Naive B cell (primary cell): Measurements from ENCODE around the gene LRRC8A. TPM values are rescaled to one million over a fixed set of nuclear protein-coding genes. Genes with fewer than 3 reads are reported as not detected.

Source experiments
- ATAC-seq, 2 donors: fragments of 150-1000 bp; cut with Tn5 transposase; 2 replicates each; pipeline ENCODE4 v1.10.0; 2021; ENCODE audit warnings: low read depth in 2 of 2, mild to moderate bottlenecking in 2 of 2, moderate library complexity in 2 of 2
- DNase-seq: peaks from one replicate; pipeline ENCODE4 v3.0.0; 2022
- H3K27ac Mint-ChIP-seq, 6 donors: one replicate each; pipeline ENCODE4 v1.8.0; 2020 to 2022; ENCODE audit warnings: mild to moderate bottlenecking in 6 of 6, mixed read lengths in 6 of 6, moderate library complexity in 5 of 6, inconsistent platforms in 2 of 6
- H3K27me3 Mint-ChIP-seq, 3 donors: one replicate each; pipeline ENCODE4 v1.8.0; 2021 to 2022; ENCODE audit warnings: mixed read lengths in 3 of 3, mild to moderate bottlenecking in 1 of 3
- H3K36me3 Mint-ChIP-seq, 2 donors: one replicate each; pipeline ENCODE4 v1.8.0; 2020 to 2022; ENCODE audit warnings: mixed read lengths in 2 of 2, inconsistent platforms in 1 of 2, mild to moderate bottlenecking in 1 of 2
- H3K4me1 Mint-ChIP-seq, 3 donors: one replicate each; pipeline ENCODE4 v1.8.0; 2020 to 2022; ENCODE audit warnings: mixed read lengths in 3 of 3, inconsistent platforms in 1 of 3, mild to moderate bottlenecking in 1 of 3, moderate library complexity in 1 of 3
- H3K4me3 Mint-ChIP-seq, 8 donors: one replicate each; pipeline ENCODE4 v1.8.0; 2020 to 2022; ENCODE audit warnings: mild to moderate bottlenecking in 8 of 8, mixed read lengths in 8 of 8, moderate library complexity in 8 of 8, inconsistent platforms in 2 of 8
- H3K9me3 Mint-ChIP-seq, 7 donors: one replicate each; pipeline ENCODE4 v1.8.0; 2020 to 2022; ENCODE audit warnings: mixed read lengths in 7 of 7, mild to moderate bottlenecking in 5 of 7, inconsistent platforms in 2 of 7, moderate library complexity in 1 of 7
- polyA plus RNA-seq, 6 donors: library from polyadenylated mRNA; unstranded; fragments of 300-500 nt; fragmentation: Illumina TruSeq; gene quantifications; one replicate each; pipeline ENCODE4 v1.2.3, GENCODE V29; 2021; ENCODE audit warnings: low read depth in 6 of 6

The LRRC8A gene
- polyA plus RNA-seq, 6 donors from 2014 or later: 8.7 to 25.5 (median 14.6) TPM

DNA sequence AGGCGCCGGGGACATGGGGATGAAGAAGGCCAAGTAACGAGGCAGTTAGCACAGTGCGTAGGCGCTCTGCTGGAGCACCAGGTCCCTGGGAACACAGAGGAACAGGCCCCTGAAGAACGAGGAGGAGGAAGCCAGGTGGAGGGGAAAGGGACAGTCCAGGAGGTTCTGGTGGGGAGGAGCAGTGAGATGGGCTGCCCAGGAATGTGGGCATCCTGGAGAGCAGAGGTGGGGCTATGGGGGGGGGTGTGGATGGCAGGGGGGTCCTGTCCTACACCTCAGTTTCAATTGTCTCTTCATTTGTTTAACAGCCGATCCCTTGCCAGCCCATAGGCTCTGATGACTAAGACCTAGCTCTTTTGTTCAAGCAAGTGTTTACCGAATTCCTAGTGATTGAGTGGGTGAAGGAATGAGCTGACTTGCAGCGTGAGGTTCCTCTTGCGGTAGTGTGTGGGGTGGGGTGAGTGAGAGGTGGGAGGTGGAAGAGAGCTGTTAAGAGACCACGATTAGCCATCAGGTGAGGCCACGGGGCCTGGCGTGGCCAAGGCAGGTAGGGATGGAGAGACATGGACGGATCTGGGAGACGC, 30.4 kb downstream of the LRRC8A start:
- peak overlapping the region in 4 of 6 donors; percentile 5 to 69 (median 26) for H3K27ac Mint-ChIP-seq
- ATAC-seq: no peak
- no peaks in the 10 kb centered on the region for H3K9me3 Mint-ChIP-seq
- peaks cover 8 to 17% (median 13%) of the 10 kb centered on the region in 3 donors for H3K4me1 Mint-ChIP-seq
- DNase-seq: no peak
- peaks cover 14 to 19% of the 10 kb centered on the region in 2 donors for H3K36me3 Mint-ChIP-seq
- no peak overlapping the region for H3K4me3 Mint-ChIP-seq
- H3K27me3 Mint-ChIP-seq: no peaks in the 10 kb centered on the region

DNA sequence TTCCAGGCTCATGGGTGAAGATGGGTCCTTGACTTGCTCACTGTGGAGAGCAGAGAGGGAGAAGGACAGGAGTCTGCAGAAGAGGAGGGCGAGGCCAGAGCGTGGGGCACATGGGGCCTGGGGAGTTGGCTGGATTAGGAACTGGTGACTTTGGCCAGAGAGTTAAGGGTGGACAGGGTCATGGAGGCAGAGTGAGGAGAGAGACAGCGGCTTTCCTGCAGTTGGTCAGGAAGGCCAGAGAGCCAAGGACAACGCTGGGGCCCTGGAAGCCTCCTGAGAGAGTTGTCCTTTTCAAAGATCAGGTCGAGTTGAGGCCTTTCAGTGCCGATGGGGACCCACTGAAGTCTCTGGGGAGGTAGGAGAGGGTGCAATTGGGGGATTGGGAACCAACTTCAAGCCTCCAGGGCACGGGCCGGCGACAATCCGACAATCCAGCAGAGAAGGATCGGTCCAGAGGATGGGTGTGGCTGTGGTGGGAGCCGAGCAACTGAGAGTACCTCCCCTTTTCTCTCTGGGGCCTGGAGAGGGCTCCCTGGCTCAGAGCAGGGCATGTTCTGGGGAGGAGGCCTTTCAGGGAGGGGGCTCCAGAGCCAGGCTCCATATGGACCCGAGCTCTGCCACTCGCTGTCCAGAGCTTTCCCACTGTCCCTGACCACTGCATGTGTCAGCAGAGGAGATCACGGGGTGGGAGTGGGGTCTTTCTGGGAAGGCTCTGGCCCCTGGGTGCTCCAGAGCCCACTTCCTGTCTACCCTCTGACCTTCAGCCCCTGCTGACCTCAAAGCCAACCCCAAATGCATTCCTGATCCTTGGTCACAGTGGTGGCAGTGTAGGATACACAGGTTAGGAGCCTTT, 31.3 kb downstream of the LRRC8A start:
- DNase-seq (no peak), ATAC-seq (no peak)
- peak overlapping the region in 4 of 6 donors; percentile 5 to 71 (median 36) for H3K27ac Mint-ChIP-seq
- no peaks in the 10 kb centered on the region for H3K9me3 Mint-ChIP-seq
- peaks cover 8 to 17% (median 13%) of the 10 kb centered on the region in 3 donors for H3K4me1 Mint-ChIP-seq
- no peak overlapping the region for H3K4me3 Mint-ChIP-seq
- H3K36me3 Mint-ChIP-seq: peaks cover 13 to 15% of the 10 kb centered on the region in 2 donors
- H3K27me3 Mint-ChIP-seq: no peaks in the 10 kb centered on the region

DNA sequence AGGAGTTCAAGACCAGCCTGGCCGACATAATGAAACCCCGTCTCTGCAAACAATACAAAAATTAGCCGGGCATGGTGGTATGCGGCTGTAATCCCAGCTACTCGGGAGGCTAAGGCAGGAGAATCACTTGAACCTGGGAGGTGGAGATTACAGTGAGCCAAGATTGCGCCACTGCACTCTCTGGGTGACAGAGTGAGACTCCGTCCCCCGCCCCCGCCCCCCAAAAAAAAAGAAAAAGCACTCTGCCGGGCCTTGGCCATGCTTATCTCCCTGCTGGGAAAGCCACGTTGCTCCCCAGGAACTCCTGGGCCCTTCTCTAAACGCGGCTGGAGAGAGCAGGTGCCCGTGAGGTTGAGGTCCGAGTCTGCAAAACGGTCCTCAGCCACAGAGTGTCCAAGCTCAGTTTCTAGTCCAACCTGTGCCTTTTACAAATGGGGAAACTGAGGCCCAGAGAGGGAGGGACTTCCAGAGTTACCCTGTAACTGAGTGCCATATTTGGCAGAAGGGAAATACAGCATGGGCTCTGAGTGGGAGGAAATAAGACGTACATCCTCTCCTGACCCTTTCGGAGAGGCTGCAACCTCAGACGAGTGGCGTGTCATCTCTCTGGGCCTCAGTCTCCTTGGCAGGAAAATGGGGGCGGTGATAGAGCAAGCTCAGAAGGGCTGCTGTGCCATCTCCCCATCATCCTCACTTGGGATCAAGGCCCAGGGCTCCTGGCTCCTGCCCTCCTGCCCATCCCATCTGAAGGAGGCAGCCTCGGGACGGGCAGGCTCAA, 32.3 kb downstream of the LRRC8A start:
- no peak for ATAC-seq
- no peaks in the 10 kb centered on the region for H3K27me3 Mint-ChIP-seq
- DNase-seq: no peak
- H3K9me3 Mint-ChIP-seq: no peaks in the 10 kb centered on the region
- peaks cover 8 to 17% (median 13%) of the 10 kb centered on the region in 3 donors for H3K4me1 Mint-ChIP-seq
- peaks cover 5 to 8% of the 10 kb centered on the region in 2 donors for H3K36me3 Mint-ChIP-seq
- H3K27ac Mint-ChIP-seq: no peak overlapping the region
- H3K4me3 Mint-ChIP-seq: no peak overlapping the region

DNA sequence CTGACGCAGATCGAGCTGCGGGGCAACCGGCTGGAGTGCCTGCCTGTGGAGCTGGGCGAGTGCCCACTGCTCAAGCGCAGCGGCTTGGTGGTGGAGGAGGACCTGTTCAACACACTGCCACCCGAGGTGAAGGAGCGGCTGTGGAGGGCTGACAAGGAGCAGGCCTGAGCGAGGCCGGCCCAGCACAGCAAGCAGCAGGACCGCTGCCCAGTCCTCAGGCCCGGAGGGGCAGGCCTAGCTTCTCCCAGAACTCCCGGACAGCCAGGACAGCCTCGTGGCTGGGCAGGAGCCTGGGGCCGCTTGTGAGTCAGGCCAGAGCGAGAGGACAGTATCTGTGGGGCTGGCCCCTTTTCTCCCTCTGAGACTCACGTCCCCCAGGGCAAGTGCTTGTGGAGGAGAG, 34.3 kb downstream of the LRRC8A start:
- Mint-ChIP-seq H3K27ac (peak overlapping the region in 1 of 6 donors; percentile 34), H3K4me1 (peaks cover 5 to 17% (median 13%) of the 10 kb centered on the region in 3 donors), H3K27me3 (no peaks in the 10 kb centered on the region), H3K9me3 (no peaks in the 10 kb centered on the region), H3K36me3 (peaks cover 5% of the 10 kb centered on the region in 2 donors), H3K4me3 (no peak overlapping the region)
- DNase-seq (no peak), ATAC-seq (no peak)

DNA sequence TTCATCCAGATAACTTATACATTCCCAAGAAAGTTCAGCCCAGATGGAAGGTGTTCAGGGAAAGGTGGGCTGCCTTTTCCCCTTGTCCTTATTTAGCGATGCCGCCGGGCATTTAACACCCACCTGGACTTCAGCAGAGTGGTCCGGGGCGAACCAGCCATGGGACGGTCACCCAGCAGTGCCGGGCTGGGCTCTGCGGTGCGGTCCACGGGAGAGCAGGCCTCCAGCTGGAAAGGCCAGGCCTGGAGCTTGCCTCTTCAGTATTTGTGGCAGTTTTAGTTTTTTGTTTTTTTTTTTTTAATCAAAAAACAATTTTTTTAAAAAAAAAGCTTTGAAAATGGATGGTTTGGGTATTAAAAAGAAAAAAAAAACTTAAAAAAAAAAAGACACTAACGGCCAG, 34.8 kb downstream of the LRRC8A start:
- no peak overlapping the region for H3K27ac Mint-ChIP-seq
- peaks cover 0 to 5% (median 0%) of the 10 kb centered on the region in 3 donors for H3K27me3 Mint-ChIP-seq
- peaks cover 9 to 17% (median 13%) of the 10 kb centered on the region in 3 donors for H3K4me1 Mint-ChIP-seq
- peaks cover 5% of the 10 kb centered on the region in 2 donors for H3K36me3 Mint-ChIP-seq
- H3K9me3 Mint-ChIP-seq: no peaks in the 10 kb centered on the region
- DNase-seq (no peak), ATAC-seq (no peak)
- H3K4me3 Mint-ChIP-seq: no peak overlapping the region

DNA sequence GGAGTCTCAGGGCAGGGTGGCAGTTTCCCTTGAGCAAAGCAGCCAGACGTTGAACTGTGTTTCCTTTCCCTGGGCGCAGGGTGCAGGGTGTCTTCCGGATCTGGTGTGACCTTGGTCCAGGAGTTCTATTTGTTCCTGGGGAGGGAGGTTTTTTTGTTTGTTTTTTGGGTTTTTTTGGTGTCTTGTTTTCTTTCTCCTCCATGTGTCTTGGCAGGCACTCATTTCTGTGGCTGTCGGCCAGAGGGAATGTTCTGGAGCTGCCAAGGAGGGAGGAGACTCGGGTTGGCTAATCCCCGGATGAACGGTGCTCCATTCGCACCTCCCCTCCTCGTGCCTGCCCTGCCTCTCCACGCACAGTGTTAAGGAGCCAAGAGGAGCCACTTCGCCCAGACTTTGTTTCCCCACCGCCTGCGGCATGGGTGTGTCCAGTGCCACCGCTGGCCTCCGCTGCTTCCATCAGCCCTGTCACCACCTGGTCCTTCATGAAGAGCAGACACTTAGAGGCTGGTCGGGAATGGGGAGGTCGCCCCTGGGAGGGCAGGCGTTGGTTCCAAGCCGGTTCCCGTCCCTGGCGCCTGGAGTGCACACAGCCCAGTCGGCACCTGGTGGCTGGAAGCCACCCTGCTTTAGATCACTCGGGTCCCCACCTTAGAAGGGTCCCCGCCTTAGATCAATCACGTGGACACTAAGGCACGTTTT, 35.4 kb downstream of the LRRC8A start:
- peaks cover 0 to 7% (median 0%) of the 10 kb centered on the region in 3 donors for H3K27me3 Mint-ChIP-seq
- peaks cover 5 to 12% (median 10%) of the 10 kb centered on the region in 3 donors for H3K4me1 Mint-ChIP-seq
- H3K36me3 Mint-ChIP-seq: peaks cover 5% of the 10 kb centered on the region in 2 donors
- DNase-seq (no peak), ATAC-seq (no peak)
- H3K4me3 Mint-ChIP-seq: no peak overlapping the region
- H3K27ac Mint-ChIP-seq: peak overlapping the region in 1 of 6 donors; percentile 5
- H3K9me3 Mint-ChIP-seq: no peaks in the 10 kb centered on the region

DNA sequence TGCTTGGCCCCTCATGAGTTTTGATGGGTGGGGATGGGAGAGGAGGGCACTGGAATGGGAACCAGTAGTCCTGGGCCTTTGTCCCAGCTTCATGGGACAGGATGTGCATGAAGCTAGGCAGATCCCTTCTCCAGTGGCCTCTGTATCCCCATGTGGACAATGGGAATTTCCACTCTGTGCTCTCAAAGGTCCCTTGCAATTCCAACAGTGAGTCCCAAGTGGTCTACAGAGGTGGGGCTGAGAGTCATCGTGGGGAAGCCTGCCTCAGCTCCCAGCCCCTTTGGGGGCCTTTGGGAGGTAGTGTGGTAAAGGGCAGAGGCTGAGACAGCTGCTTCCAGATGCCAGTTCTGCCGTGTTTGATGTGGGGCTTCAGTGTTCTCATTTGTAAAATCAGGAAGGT, 37.0 kb downstream of the LRRC8A start:
- Mint-ChIP-seq H3K4me3 (no peak overlapping the region), H3K27me3 (peaks cover 0 to 7% (median 0%) of the 10 kb centered on the region in 3 donors), H3K4me1 (peaks cover 0 to 5% (median 0%) of the 10 kb centered on the region in 3 donors), H3K27ac (peak overlapping the region in 2 of 6 donors; percentile 22 to 81), H3K36me3 (peaks cover 5% of the 10 kb centered on the region in 2 donors), H3K9me3 (no peaks in the 10 kb centered on the region)
- DNase-seq: no peak
- no peak for ATAC-seq

DNA sequence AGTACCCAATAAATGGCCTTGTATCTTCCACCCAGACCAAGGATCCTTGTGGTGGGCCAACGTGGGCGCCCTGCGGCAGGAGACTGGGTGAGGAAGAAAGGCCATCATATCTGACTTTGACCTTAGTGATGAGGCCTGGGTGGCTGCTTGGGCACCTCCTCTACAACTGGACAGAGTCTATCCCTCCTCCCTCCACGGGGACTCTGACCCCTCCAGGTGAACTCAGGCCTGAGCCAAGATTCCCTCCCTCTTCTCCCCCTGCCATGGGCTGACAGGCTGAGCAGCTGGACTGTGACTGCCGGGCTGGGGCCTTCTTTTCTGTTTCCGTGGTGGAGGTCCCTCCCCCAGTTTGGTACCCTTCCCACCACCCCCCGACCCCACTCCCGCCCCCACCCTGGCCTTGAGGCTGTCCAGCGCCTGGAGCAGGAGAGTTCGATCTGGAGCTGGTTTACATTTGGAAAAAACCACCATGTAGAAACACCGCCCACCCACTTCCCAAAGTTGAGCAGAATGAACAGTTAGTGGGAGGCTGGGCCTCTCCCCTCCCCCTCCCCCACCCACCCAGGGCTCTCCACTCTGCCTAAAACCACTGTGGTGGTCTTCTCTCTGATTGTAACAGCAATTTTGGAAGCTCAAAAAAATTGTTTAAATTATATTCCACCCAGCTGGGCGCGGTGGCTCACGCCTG, 37.6 kb downstream of the LRRC8A start:
- H3K36me3 Mint-ChIP-seq: peaks cover 5% of the 10 kb centered on the region in 2 donors
- peaks cover 0 to 7% (median 0%) of the 10 kb centered on the region in 3 donors for H3K27me3 Mint-ChIP-seq
- peak overlapping the region in 1 of 6 donors; percentile 81 for H3K27ac Mint-ChIP-seq
- peaks cover 0 to 5% (median 0%) of the 10 kb centered on the region in 3 donors for H3K4me1 Mint-ChIP-seq
- no peaks in the 10 kb centered on the region for H3K9me3 Mint-ChIP-seq
- ATAC-seq (no peak), DNase-seq (no peak)
- no peak overlapping the region for H3K4me3 Mint-ChIP-seq

DNA sequence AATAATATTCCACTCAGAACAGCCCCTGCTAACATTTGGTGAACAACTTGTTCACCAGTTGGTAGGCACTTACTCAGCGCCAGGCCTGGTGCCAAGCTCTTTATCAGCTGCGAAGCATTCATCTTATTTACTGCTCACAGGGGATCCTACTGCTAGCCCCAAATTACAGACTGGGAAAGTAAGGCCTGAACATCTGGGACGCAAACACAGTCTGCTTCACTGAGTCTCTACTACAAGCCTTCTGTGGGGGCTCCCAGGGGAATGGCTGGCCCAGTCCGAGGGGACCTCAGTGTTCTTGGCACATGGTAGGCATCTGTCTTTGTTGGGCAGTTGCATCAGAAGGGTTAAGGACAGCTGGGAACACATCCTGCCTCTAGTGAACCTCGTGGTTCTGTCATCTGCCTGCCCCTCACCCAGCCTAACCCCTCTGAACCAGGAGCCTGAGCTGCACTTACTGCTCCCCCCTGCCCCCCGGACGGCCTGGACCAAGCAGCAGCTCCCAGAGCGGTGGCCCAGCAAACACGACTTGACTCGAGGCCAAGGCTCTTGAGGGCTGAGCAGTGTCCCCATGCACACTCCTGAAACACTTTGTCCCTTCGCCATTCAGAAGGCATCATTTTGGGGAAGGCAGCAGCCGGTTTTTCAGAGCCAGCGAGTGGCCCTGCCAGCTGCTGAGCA, 38.6 kb downstream of the LRRC8A start, which contains the start of gene PHYHD1:
Gene PHYHD1 (plus strand): TSS at position 602 of the 678 bp plus-strand sequence. CDS start 1,342 bp downstream, outside the sequence.
- Mint-ChIP-seq H3K4me1 (peaks cover 0 to 5% (median 0%) of the 10 kb centered on the region in 3 donors), H3K36me3 (peaks cover 5% of the 10 kb centered on the region in 2 donors), H3K27me3 (peaks cover 0 to 9% (median 1%) of the 10 kb centered on the region in 3 donors), H3K4me3 (peak within 1 kb of the TSS in 7 of 8 donors; percentile 25 to 79 (median 68)), H3K9me3 (no peaks in the 10 kb centered on the region), H3K27ac (peak within 1 kb of the TSS in 2 of 6 donors; percentile 80 to 87)
- DNase-seq (no peak), ATAC-seq (no peak)

DNA sequence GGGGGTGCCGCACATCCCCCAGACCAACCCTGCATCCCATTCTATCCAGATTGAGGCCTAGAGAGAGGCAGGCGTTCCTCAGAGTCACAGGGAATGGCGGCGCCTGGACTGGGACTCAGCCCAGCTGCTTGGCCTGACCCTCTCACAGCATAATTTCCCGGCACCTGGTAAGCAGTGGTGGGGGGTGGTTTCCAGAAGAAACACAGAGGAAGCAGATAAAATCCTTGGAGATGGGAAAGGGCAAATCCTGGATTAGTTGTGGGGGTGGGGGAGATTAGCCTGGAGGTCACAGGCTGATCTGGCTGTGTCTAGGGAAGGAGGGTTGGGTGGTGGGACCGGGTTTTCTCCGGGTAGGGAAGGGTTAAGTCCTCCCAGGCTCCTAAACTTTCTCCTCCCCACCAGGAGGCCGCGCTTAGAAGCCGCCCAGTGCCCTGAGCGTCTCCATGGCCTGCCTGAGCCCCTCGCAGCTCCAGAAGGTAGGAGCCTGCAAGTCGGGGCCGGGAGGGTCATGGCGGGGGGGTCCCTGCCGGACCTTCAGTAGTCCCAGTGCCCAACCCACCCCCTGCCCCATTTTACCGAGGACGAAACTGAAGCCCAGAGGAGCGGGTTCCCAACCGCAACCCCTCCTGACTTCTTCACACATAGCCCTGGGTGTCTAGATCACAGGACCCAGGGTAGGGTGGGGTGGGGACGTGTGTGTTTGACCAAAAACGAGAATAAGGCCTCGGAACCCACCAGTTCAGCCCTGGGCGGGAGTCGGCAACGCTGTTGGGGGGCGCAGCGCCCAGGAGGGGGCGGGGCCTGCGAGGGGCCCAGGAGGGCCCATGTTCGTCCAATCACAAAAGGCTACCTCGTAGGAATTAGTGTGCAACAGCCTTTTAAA, 40.2 kb downstream of the LRRC8A start:
- ATAC-seq: peak; percentile 35 to 45
- peaks cover 0 to 5% (median 0%) of the 10 kb centered on the region in 3 donors for H3K4me1 Mint-ChIP-seq
- peaks cover 0 to 14% (median 7%) of the 10 kb centered on the region in 3 donors for H3K27me3 Mint-ChIP-seq
- H3K27ac Mint-ChIP-seq: peak overlapping the region in 2 of 6 donors; percentile 34 to 87
- H3K36me3 Mint-ChIP-seq: peaks cover 5% of the 10 kb centered on the region in 2 donors
- H3K4me3 Mint-ChIP-seq: peak overlapping the region in 7 of 8 donors; percentile 19 to 79 (median 68)
- no peaks in the 10 kb centered on the region for H3K9me3 Mint-ChIP-seq
- no peak for DNase-seq

DNA sequence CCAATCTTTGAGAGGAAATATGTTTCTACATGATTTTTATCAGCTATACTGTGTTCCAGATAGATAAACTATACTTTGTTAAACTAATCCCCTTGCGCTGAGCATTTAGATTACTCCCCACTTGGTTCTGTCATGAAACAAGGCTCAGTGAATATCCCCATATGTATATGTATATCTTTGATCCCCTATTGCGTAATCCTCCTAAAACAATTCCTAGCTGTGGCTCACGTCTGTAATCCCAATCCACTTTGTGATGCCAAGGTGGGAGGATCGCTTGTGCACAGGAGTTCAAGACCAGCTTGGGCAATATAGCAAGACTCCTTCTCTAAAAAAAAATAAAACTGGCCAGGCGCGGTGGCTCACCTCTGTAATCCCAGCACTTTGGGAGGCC, 41.6 kb downstream of the LRRC8A start:
- ATAC-seq (no peak), DNase-seq (no peak)
- Mint-ChIP-seq H3K4me3 (peak overlapping the region in 1 of 8 donors; percentile 48), H3K27me3 (peaks cover 0 to 14% (median 7%) of the 10 kb centered on the region in 3 donors), H3K4me1 (peaks cover 0 to 10% (median 4%) of the 10 kb centered on the region in 3 donors), H3K9me3 (no peaks in the 10 kb centered on the region), H3K36me3 (no peaks in the 10 kb centered on the region), H3K27ac (peak overlapping the region in 1 of 6 donors; percentile 62)
